H1 (cell line): Measurements from ENCODE around the gene ATP6V0D1. TPM values are rescaled to one million over a fixed set of nuclear protein-coding genes. Genes with fewer than 3 reads are reported as not detected.

Experiments
- CTCF ChIA-PET: fragments of 300-600 bp; sonication (Branson Sonifier 250); formaldehyde crosslinking; loops from one replicate; lab custom pipeline; 2021; ENCODE audit not compliant: partially characterized antibody; lab: Charles Lee
- POLR2A ChIA-PET: fragments of 300-600 bp; sonication (Branson Sonifier 250); formaldehyde crosslinking; loops from one replicate; lab custom pipeline; 2021; ENCODE audit warnings: inconsistent platforms; ENCODE audit not compliant: partially characterized antibody; lab: Charles Lee
- DNase-seq, 2 experiments: peaks; one replicate each; pipeline versions ENCODE4 v3.0.0 to v3.0.0-alpha.2; 2010 to 2022; ENCODE audit warnings: low spot score in 2 of 2, low read depth in 1 of 2, mixed read lengths in 1 of 2
- FAIRE-seq: peaks from 2 replicates; lab custom pipeline; 2011; peaks lifted over from hg19 to GRCh38; lab: Jason Lieb, UNC
- H2AFZ ChIP-seq: 2 replicates; pipeline ENCODE4 v1.8.1; 2012; ENCODE audit warnings: low read length, inconsistent platforms
- H2AK5ac ChIP-seq: 2 replicates; pipeline ENCODE4 v1.6.1; 2013; ENCODE audit warnings: low read depth, low read length
- H2BK120ac ChIP-seq: replicated peaks from 2 replicates; pipeline ENCODE3; 2013; ENCODE audit warnings: low read depth, low read length, inconsistent platforms
- H2BK12ac ChIP-seq: 2 replicates; pipeline ENCODE4 v1.6.1; 2013; ENCODE audit warnings: low read depth, low read length
- H2BK15ac ChIP-seq: 2 replicates; pipeline ENCODE4 v1.6.1; 2013; ENCODE audit warnings: low read length
- H2BK20ac ChIP-seq: 2 replicates; pipeline ENCODE4 v1.6.1; 2013; ENCODE audit warnings: low read length
- H2BK5ac ChIP-seq: 2 replicates; pipeline ENCODE4 v1.6.1; 2013; ENCODE audit warnings: low read depth, low read length
- H3K14ac ChIP-seq: 2 replicates; pipeline ENCODE4 v1.6.1; 2013; ENCODE audit warnings: inconsistent platforms; ENCODE audit not compliant: insufficient read length
- H3K18ac ChIP-seq: 2 replicates; pipeline ENCODE4 v1.6.1; 2013; ENCODE audit warnings: low read length; ENCODE audit errors: extremely low read depth
- H3K23ac ChIP-seq: 2 replicates; pipeline ENCODE4 v1.6.1; 2013; ENCODE audit warnings: inconsistent platforms; ENCODE audit not compliant: insufficient read length
- H3K23me2 ChIP-seq: 2 replicates; pipeline ENCODE4 v1.6.1; 2013; ENCODE audit warnings: low read depth, low read length
- H3K27ac ChIP-seq: 2 replicates; pipeline ENCODE4 v1.6.1; 2011; ENCODE audit warnings: low read depth, low read length, inconsistent platforms
- H3K27me3 ChIP-seq, 4 experiments: replicated peaks in 1 of 4; 1 replicate in 1 of 4; 2 replicates in 3 of 4; pipeline versions ENCODE4 v1.6.1 to v1.8.1; 2011 to 2013; ENCODE audit warnings: low read length in 3 of 4, mild to moderate bottlenecking in 3 of 4, inconsistent platforms in 2 of 4, mixed read lengths in 2 of 4, moderate library complexity in 1 of 4; ENCODE audit not compliant: control insufficient read depth in 3 of 4, insufficient read depth in 3 of 4; ENCODE audit errors: extremely low read depth in 1 of 4
- H3K36me3 ChIP-seq, 4 experiments: 2 replicates each; pipeline versions ENCODE4 v1.6.1 to v1.8.1; 2011 to 2013; ENCODE audit warnings: mild to moderate bottlenecking in 4 of 4, low read length in 3 of 4, moderate library complexity in 2 of 4, control low read depth in 1 of 4, inconsistent platforms in 1 of 4; ENCODE audit not compliant: insufficient read depth in 4 of 4, control insufficient read depth in 2 of 4
- H3K4ac ChIP-seq: replicated peaks from 2 replicates; pipeline ENCODE3; 2013; ENCODE audit warnings: low read length, low read depth, mixed read lengths, inconsistent platforms; ENCODE audit not compliant: insufficient read length
- H3K4me1 ChIP-seq, 4 experiments: replicated peaks in 1 of 4; 1 replicate in 1 of 4; 2 replicates in 3 of 4; pipeline versions ENCODE4 v1.6.1 to v1.8.1; 2011 to 2013; ENCODE audit warnings: low read length in 3 of 4, inconsistent platforms in 2 of 4, mixed read lengths in 1 of 4; ENCODE audit not compliant: insufficient read depth in 4 of 4, control insufficient read depth in 3 of 4
- H3K4me2 ChIP-seq, 2 experiments: 2 replicates each; pipeline versions ENCODE4 v1.6.1 to v1.8.1; 2011 to 2013; ENCODE audit warnings: low read depth in 2 of 2, low read length in 2 of 2, control low read depth in 1 of 2, inconsistent platforms in 1 of 2, mild to moderate bottlenecking in 1 of 2; ENCODE audit not compliant: insufficient read depth in 1 of 2
- H3K4me3 ChIP-seq, 4 experiments: fragments of 200-600, 300-600 bp in 1 of 4; sonication (generic), shearing (Covaris generic), sonication (Bioruptor Twin) in 1 of 4; 2 replicates each; pipeline versions ENCODE4 v1.5.1 to v1.8.1; 2011 to 2016; ENCODE audit warnings: low read length in 4 of 4, low read depth in 3 of 4, control low read depth in 2 of 4, inconsistent platforms in 2 of 4, mild to moderate bottlenecking in 2 of 4, mixed read lengths in 1 of 4, moderate library complexity in 1 of 4; ENCODE audit not compliant: insufficient read depth in 2 of 4; ENCODE audit errors: extremely low read depth in 1 of 4
- H3K56ac ChIP-seq: replicated peaks from 2 replicates; pipeline ENCODE3; 2013; ENCODE audit warnings: low read depth, mild to moderate bottlenecking, mixed read lengths, low read length, inconsistent platforms; ENCODE audit not compliant: insufficient read length
- H3K79me1 ChIP-seq: 2 replicates; pipeline ENCODE4 v1.6.1; 2013; ENCODE audit warnings: low read depth, low read length, control low read depth
- H3K79me2 ChIP-seq, 2 experiments: 2 replicates each; pipeline versions ENCODE4 v1.6.1 to v1.8.1; 2012 to 2013; ENCODE audit warnings: low read length in 2 of 2, mild to moderate bottlenecking in 2 of 2, inconsistent platforms in 1 of 2; ENCODE audit not compliant: insufficient read depth in 2 of 2, control insufficient read depth in 1 of 2
- H3K9ac ChIP-seq, 4 experiments: replicated peaks in 1 of 4; 1 replicate in 1 of 4; 2 replicates in 3 of 4; pipeline versions ENCODE4 v1.6.1 to v1.8.1; 2011 to 2013; ENCODE audit warnings: low read depth in 3 of 4, low read length in 3 of 4, control low read depth in 2 of 4, mild to moderate bottlenecking in 2 of 4, moderate library complexity in 2 of 4, inconsistent platforms in 1 of 4; ENCODE audit errors: extremely low read depth in 1 of 4
- H3K9me3 ChIP-seq, 2 experiments: 2 replicates each; pipeline versions ENCODE4 v1.6.1 to v1.8.1; 2012 to 2013; ENCODE audit warnings: mild to moderate bottlenecking in 2 of 2, moderate library complexity in 2 of 2, control low read depth in 1 of 2, inconsistent platforms in 1 of 2, low read depth in 1 of 2, low read length in 1 of 2, mixed read lengths in 1 of 2; ENCODE audit not compliant: insufficient read depth in 2 of 2
- H4K20me1 ChIP-seq, 2 experiments: replicated peaks in 1 of 2; 2 replicates each; pipeline versions ENCODE3 to v1.8.1; 2011 to 2013; ENCODE audit warnings: inconsistent platforms in 2 of 2, low read length in 2 of 2, mild to moderate bottlenecking in 1 of 2; ENCODE audit not compliant: insufficient read depth in 2 of 2, control insufficient read depth in 1 of 2
- H4K5ac ChIP-seq: 2 replicates; pipeline ENCODE4 v1.6.1; 2013; ENCODE audit warnings: low read length, low read depth, mixed read lengths, inconsistent platforms; ENCODE audit not compliant: insufficient read length
- H4K8ac ChIP-seq: 2 replicates; pipeline ENCODE4 v1.8.0; 2013; ENCODE audit warnings: mild to moderate bottlenecking, moderate library complexity, low read length, inconsistent platforms; ENCODE audit not compliant: insufficient read depth; ENCODE audit errors: extremely low read depth
- H4K91ac ChIP-seq: replicated peaks from 2 replicates; pipeline ENCODE3; 2013; ENCODE audit warnings: low read length, mixed read lengths, inconsistent platforms; ENCODE audit not compliant: insufficient read length
- BACH1 ChIP-seq: IDR thresholded peaks from 2 replicates; pipeline ENCODE4 v1.6.1; 2012; ENCODE audit warnings: low read length, improper control_type of control experiment
- BCL11A ChIP-seq, 2 experiments: IDR thresholded peaks; one replicate each; pipeline ENCODE4 v1.6.1; 2011; ENCODE audit warnings: low read depth in 2 of 2, low read length in 2 of 2, mild to moderate bottlenecking in 2 of 2
- GABPA ChIP-seq: IDR thresholded peaks from 2 replicates; pipeline ENCODE4 v1.6.1; 2011; ENCODE audit warnings: mild to moderate bottlenecking, low read length, moderate library complexity, borderline replicate concordance; ENCODE audit not compliant: insufficient read depth
- HDAC6 ChIP-seq: IDR thresholded peaks from one replicate; pipeline ENCODE4 v1.7.1; 2012; ENCODE audit warnings: low read depth, mild to moderate bottlenecking, inconsistent platforms, low read length, moderate library complexity
- MAFK ChIP-seq: IDR thresholded peaks from 2 replicates; pipeline ENCODE4 v1.6.1; 2012; ENCODE audit warnings: low read depth, mild to moderate bottlenecking, improper control_type of control experiment, low read length
- POLR2AphosphoS5 ChIP-seq: IDR thresholded peaks from 2 replicates; pipeline ENCODE4 v1.6.1; 2011; ENCODE audit warnings: low read depth, low read length
- POU5F1 ChIP-seq: IDR thresholded peaks from 2 replicates; pipeline ENCODE4 v1.6.1; 2011; ENCODE audit warnings: low read depth, mild to moderate bottlenecking, low read length, moderate library complexity
- RAD21 ChIP-seq, 2 experiments: IDR thresholded peaks in 1 of 2; conservative IDR thresholded peaks in 1 of 2; 2 replicates each; pipeline ENCODE4 v1.6.1; 2011; ENCODE audit warnings: low read depth in 2 of 2, low read length in 2 of 2, improper control_type of control experiment in 1 of 2, inconsistent platforms in 1 of 2, mild to moderate bottlenecking in 1 of 2, moderate library complexity in 1 of 2
- RNF2 ChIP-seq: fragments of 200-900, 300-1000 bp; sonication (generic); IDR thresholded peaks from 2 replicates; pipeline ENCODE4 v1.7.1; 2016; ENCODE audit warnings: borderline replicate concordance, low read depth, mild to moderate bottlenecking, antibody characterized with exemption, low read length; ENCODE audit not compliant: poor library complexity, severe bottlenecking; ENCODE audit errors: missing control alignments
- SP1 ChIP-seq: IDR thresholded peaks from 2 replicates; pipeline ENCODE4 v1.6.1; 2011; ENCODE audit warnings: low read depth, low read length
- SP2 ChIP-seq: IDR thresholded peaks from 2 replicates; pipeline ENCODE4 v1.6.1; 2012; ENCODE audit warnings: mild to moderate bottlenecking, low read length, inconsistent platforms
- TAF7 ChIP-seq: optimal IDR thresholded peaks from 2 replicates; pipeline ENCODE3; 2011; ENCODE audit warnings: low read depth, mild to moderate bottlenecking, inconsistent platforms, low read length, moderate library complexity, borderline replicate concordance
- WGBS, 2 experiments: shearing (Covaris generic) in 1 of 2; methylation state at CpG; one replicate each; pipeline versions ENCODE4 v1.1.6 to v1.1.7; 2013 to 2015; ENCODE audit warnings: low lambda C conversion rate in 2 of 2, mixed read lengths in 2 of 2, inconsistent platforms in 1 of 2, low coverage in 1 of 2, missing lambda C conversion rate in 1 of 2; ENCODE audit not compliant: insufficient replicate concordance in 2 of 2, insufficient coverage in 1 of 2, insufficient read length in 1 of 2; ENCODE audit errors: extremely low coverage in 1 of 2, missing lambda C conversion rate in 1 of 2; 5-methylcytosine and 5-hydroxymethylcytosine counted together
- polyA plus RNA-seq, 7 experiments: library from polyadenylated mRNA; depleted of rRNA in 3 of 7; stranded (reverse) in 5 of 7; unstranded in 2 of 7; fragments of >200 nt in 5 of 7; fragments of 200-250 nt in 2 of 7; gene quantifications; 1 replicate in 5 of 7; 2 replicates in 1 of 7; 4 replicates in 1 of 7; pipeline versions ENCODE4 v1.2.1 to v1.2.3, GENCODE V29; 2011 to 2013; ENCODE audit warnings: missing spikeins in 2 of 7, mixed read lengths in 2 of 7
- total RNA-seq: library from RNA; stranded (reverse); fragmentation: NEBNext Ultra II Directional; extraction: Animal tissue kit (Norgen Biotek cat#: 25700); gene quantifications from 2 replicates; pipeline ENCODE4 v1.2.1, GENCODE V29; 2021

ATP6V0D1 gene
- total and polyA plus RNA-seq, 2 of the 8 experiments (the other 6 are each of a cell fraction or from before 2014, with no cell fraction given): 47.3 to 134 TPM

DNA sequence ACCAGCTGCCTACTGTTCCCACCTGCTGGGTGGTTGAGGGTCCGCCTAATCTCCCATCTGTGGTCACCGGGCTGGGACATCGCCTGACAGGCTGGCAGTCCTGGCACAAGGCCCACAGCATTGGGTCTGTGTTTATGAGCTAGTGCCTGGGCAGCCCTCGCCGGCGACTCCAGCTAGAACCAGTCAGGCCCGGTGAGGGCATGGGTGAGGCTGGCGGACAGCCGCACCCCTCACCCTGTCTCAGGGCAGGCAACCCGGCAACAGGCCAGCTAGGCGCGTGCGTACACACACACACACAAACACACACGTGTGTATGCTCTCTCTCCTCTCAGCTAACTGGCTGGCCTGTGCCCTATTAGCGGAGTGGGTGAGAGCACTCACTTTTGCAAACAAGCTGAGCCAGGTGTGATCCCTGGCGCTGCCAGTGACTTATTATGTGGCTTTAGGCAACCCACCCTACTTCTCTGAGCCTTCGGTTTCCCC lies 39.6 kb downstream of the ATP6V0D1 start:
- Histone ChIP-seq H3K23ac (no peak overlapping the region), H3K9me3 (no peaks in the 10 kb centered on the region), H2BK5ac (no peak overlapping the region), H2AK5ac (no peak overlapping the region), H2BK120ac (no peak overlapping the region), H3K27ac (no peak overlapping the region), H3K23me2 (no peaks in the 10 kb centered on the region), H4K91ac (no peak overlapping the region), H4K5ac (no peak overlapping the region), H3K27me3 (no peaks in the 10 kb centered on the region), H3K4me1 (peaks cover 0 to 8% (median 4%) of the 10 kb centered on the region in 4 experiments; a peak in 5 of 7 replicates), H3K9ac (no peak overlapping the region), H2BK20ac (no peak overlapping the region), H3K79me2 (no peaks in the 10 kb centered on the region), H2AFZ (no peak overlapping the region), H3K18ac (no peak overlapping the region), H3K56ac (no peak overlapping the region), H3K4ac (no peak overlapping the region), H3K14ac (no peak overlapping the region), H3K36me3 (peaks cover 5 to 16% (median 8%) of the 10 kb centered on the region in 4 experiments; a peak in 7 of 8 replicates), H4K20me1 (peaks cover 0 to 8% of the 10 kb centered on the region in 2 experiments), H4K8ac (no peak overlapping the region), H2BK12ac (no peak overlapping the region), H3K79me1 (no peaks in the 10 kb centered on the region; the same call in none of the 2 replicates), H3K4me2 (no peak overlapping the region), H2BK15ac (no peak overlapping the region), H3K4me3 (no peak overlapping the region)
- FAIRE-seq (no peak), DNase-seq (no peak)
- ChIA-PET CTCF (interaction anchor here (0.6 to 28.6 kb wide), 10 partner anchors 3 to 504 kb away, joined by 3 to 683 read pairs (median 4); partner anchors contain the start of genes HSD11B2 and TPPP3), POLR2A (interaction anchor here (0.9 to 8.5 kb wide), 4 partner anchors 8 to 25 kb away, joined by 3 to 67 read pairs (median 3); partner anchors contain the start of genes HSD11B2 and ZDHHC1)
- no peak for TF ChIP-seq SP1
- no peak for TF ChIP-seq BACH1
- no peak for TF ChIP-seq TAF7
- no peak for TF ChIP-seq SP2
- no peak for TF ChIP-seq POLR2AphosphoS5
- TF ChIP-seq BCL11A (IDR thresholded peaks at IDR 0.05; ENCODE audit: low read depth in 2 of 2, low read length in 2 of 2): no peak
- no peak for TF ChIP-seq POU5F1
- TF ChIP-seq RNF2: no peak
- no peak for TF ChIP-seq HDAC6
- TF ChIP-seq RAD21 (IDR thresholded peaks at IDR 0.05 in 1 of 2, conservative IDR thresholded peaks at IDR 0.05 in 1 of 2; ENCODE audit: low read depth in 2 of 2, low read length in 2 of 2): no peak
- no peak for TF ChIP-seq GABPA
- TF ChIP-seq MAFK: no peak
- WGBS, 2 experiments: 96% methylated on average over 17 of the region's 17 CpGs; no CpG with 5 or more reads in 1 of the 2 experiments
